GM12864 (cell line): ENCODE results near the gene PLIN3.
A peak's percentile ranks its signal among the peaks of the same experiment; 100 is the strongest.
"Not testable (repeated sequence)": the region's sequence is repeated elsewhere in the genome, so short reads cannot be mapped to it uniquely, and the experiment has no call there.

Experiments used
- DNase-seq: peaks from one replicate; pipeline ENCODE4 v3.0.0-alpha.2; 2011; ENCODE audit warnings: low read depth
- H3K4me3 ChIP-seq: 2 replicates; pipeline ENCODE4 v1.5.1; 2011; ENCODE audit warnings: mild to moderate bottlenecking, low read depth, low read length, control low read depth
- TF ChIP-seq, protein P1 (sequence below): IDR thresholded peaks from 2 replicates; pipeline ENCODE4 v1.5.1; 2011; ENCODE audit warnings: low read depth, mild to moderate bottlenecking, moderate library complexity, low read length, control low read depth, inconsistent platforms; ENCODE audit errors: missing control alignments

Gene PLIN3

DNA sequence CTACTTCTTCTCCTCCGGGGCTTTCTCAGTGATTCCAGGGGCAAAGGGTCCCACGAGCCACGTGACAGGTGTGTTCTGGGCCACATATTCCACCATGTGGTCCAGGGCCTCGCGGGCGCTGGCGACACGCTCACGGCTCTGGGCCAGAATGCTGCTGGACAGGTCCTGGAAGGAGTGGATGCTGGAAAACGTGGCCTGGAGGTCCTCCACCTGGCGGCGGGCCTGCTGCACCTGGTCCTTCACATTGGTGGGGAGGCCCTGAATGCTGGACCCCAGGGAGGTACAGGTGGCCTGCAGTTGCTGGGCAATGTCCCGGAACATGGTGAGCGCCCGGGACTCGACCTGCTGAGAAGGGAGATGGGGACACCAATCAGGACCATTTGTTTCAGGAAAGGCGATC is 28.3 kb downstream of the PLIN3 start:
- H3K4me3 ChIP-seq: no peak overlapping the region
- TF ChIP-seq, protein P1, sequence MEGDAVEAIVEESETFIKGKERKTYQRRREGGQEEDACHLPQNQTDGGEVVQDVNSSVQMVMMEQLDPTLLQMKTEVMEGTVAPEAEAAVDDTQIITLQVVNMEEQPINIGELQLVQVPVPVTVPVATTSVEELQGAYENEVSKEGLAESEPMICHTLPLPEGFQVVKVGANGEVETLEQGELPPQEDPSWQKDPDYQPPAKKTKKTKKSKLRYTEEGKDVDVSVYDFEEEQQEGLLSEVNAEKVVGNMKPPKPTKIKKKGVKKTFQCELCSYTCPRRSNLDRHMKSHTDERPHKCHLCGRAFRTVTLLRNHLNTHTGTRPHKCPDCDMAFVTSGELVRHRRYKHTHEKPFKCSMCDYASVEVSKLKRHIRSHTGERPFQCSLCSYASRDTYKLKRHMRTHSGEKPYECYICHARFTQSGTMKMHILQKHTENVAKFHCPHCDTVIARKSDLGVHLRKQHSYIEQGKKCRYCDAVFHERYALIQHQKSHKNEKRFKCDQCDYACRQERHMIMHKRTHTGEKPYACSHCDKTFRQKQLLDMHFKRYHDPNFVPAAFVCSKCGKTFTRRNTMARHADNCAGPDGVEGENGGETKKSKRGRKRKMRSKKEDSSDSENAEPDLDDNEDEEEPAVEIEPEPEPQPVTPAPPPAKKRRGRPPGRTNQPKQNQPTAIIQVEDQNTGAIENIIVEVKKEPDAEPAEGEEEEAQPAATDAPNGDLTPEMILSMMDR: no peak
- DNase-seq: no peak

DNA sequence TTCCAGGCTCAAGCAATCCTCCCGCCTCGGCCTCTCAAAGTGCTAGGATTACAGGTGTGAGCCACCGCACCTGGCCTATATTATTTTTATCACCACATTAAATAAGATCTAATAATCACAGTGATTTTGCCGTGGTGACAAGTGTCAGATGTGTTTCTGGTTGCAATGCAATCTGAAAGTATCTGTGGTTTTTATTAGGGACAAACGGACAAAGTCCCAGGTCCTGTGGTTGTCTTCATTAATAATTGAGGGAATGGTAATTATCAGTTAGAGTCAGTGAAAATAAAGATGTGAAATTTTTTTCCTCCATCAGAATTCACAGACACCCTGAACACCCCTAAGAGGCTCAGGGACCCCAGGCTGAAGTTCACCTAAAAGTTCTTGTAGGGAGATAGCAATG is 34.7 kb downstream of the PLIN3 start:
- DNase-seq: no peak
- no peak overlapping the region for H3K4me3 ChIP-seq
- TF ChIP-seq, protein P1: no peak

DNA sequence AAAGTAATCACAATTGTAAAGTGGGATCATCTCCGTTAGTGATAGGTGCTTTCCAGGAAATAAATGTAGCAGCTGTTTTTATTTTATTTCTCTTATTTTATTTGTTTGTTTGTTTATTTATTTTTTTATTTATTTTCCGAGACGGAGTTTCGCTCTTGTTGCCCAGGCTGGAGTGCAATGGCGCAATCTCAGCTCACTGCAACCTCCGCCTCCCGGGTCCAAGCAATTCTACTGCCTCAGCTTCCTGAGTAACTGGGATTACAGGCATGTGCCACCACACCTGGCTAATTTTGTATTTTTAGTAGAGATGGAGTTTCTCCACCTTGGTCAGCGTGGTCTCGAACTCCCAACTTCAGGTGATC is 35.5 kb downstream of the PLIN3 start:
- not testable (repeated sequence) for DNase-seq
- peak overlapping the region; percentile 98 for H3K4me3 ChIP-seq

DNA sequence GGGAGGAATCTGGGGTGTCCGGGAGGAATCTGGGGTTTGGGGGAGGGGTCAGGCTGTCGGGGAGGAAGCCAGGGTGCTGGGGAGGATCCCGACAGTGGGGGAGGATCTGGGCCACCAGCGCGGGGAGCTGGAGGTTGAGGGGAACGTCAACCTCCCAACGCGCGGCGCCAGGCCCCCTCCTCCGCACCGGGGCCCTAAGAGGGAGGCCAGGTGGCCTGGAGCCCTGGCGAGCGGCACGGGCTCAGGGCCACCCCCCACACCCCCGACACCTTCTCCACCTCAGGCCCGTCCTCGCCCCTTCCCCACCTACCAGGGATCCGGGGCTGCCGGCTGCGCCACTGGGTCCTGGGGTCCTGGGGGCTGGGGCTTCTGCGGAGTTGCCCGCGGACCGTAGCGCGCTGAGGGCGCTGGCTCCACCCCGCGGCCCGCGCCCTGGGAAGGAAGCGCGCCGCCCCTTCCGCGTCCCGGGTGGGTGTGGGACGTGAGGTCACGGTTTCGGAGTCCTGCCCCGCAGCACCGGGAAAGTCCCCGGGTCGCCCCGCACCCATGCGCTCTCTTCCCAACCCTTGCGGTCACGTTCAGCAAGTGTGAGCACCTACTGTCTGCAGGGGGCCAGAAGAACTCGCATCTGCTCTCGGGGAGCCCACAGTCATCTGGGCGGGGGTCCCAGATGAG is 36.0 kb downstream of the PLIN3 start, which contains the start of gene TICAM1:
TSS of gene TICAM1 (minus strand) at position 409 of the 675 bp plus-strand sequence. CDS start 13,335 bp downstream, outside the sequence.
- peak within 1 kb of the TSS; percentile 98 for H3K4me3 ChIP-seq
- DNase-seq: no peak
- TF ChIP-seq, protein P1: no peak

DNA sequence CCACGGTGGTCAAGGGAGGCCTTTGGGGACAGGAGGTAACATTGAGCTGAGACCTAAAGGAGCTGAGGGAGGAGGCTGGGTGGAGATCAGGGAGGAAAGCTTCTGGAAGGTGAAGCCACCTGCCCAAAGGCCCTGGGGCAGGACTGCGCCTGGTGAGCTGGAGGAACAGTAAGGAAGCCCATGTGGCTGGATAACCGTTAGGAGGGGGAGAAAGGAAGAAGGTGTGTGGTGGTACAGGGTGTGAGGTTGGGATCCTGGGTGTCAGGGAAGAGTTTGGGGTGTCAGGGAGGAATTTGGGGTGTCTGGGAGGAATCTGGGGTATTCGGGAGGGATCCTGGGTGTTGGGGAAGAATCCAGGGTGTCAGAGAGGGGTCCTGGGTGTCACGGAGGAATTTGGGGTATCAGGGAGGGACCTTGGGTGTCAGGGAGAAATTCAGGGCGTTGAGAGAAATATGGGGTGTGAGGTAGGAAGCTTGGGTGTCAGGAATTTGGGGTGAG is 36.6 kb downstream of the PLIN3 start:
- TF ChIP-seq, protein P1: no peak
- DNase-seq: no peak
- peak overlapping the region; percentile 98 for H3K4me3 ChIP-seq

DNA sequence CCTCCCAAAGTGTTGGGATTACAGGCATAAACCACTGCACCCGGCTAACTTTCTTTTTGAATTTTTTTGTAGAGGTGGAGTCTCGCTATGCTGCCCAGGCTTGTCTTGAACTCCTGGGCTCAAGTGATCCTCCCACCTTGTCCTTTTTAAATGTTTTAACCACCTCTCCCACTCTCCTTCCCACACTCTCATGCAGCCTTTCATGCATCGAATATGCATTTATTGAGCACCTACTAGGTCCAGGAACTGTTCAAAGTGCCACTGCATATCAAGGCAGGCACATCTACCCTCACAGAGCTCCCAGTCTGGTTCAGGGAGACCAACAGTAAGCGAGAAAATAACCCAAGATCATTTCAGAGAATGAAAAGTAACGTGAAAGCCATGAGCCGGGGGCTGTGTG is 37.1 kb downstream of the PLIN3 start:
- TF ChIP-seq, protein P1: no peak
- H3K4me3 ChIP-seq: peak overlapping the region; percentile 98
- no peak for DNase-seq

DNA sequence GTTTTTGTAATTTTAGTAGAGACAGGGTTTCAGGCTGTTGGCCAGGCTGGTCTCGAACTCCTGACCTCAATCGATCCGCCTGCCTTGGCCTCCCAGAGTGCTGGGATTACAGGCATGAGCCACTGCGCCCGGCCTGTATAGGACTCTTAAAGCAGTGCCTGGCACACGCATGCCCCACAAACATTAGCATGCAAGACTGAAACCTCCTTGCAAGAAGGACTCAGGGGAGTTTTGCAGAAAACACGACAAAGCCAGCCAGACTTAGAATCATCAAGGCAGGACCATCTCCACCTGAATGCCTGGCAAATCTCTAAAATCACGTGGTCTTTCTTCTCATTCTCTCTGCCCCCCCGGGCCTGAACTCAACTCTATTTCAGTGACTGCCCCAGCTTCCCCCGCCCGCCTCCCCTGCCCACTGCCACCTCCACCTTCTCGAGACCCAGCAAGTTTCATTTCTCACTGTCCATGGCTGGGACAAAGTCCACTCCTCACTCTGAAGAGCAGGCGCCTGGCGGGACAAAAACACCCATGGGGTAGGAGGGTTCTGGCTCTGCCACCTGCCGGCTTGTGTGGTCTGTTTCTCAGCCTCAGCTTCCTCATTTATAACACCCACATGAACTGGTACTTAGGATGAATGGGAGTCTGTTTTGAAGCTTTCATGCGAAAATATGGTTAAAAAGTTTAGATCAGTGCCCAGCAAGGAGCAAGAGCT is 38.3 kb downstream of the PLIN3 start:
- TF ChIP-seq, protein P1: peak; percentile 30

More for the DNA sequence above, 38.3 kb downstream of the PLIN3 start:
- DNase-seq: no peak
- peak overlapping the region; percentile 98 for H3K4me3 ChIP-seq
